Measurements from ENCODE around the gene ZBP1.

The ZBP1 gene

GRCh38 chr20:57558614-57559288 lies 61.5 kb downstream of the ZBP1 start:
- DNase-seq (ENCODE audit: low read depth, low spot score): no peak

GRCh38 chr20:57557926-57558613 lies 62.2 kb downstream of the ZBP1 start:
- DNase-seq (ENCODE audit: low read depth, low spot score): no peak

GRCh38 chr20:57556980-57557274 lies 63.3 kb downstream of the ZBP1 start:
- no peak for DNase-seq (ENCODE audit: low read depth, low spot score)

DNA sequence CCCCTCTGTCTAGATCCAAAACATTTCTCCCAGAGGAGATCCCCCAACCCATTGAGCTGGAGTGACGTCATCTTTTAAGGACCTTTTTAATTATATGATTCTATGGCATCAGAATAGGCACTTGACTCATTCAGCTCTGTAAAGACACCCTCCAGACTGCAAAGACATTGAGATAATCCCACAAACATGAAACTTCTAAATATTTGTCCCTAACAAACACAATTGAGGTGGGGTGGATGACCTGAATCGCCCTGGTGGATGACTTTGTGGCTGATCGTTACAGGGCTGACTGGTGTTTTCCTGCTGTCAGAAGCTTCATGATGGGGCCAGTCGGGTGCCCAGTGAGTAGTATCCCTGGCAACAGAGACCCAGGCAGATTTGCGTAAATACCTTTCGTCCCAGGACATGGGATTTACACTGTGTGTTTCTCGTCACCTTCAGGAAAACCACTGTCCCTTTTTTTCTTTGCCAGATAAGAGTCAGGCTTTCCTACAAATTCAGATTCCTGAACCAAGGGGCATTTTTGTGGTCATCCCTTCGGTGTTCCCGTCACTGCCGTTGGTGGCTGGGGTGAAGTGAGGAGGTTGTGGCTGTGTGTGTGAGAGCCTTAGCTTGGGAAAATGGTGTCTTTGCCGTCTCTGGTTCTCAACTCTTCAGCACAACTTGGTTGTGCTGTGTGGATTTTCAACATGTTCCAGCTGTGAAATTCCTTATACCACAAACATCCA lies 64.6 kb downstream of the ZBP1 start:
- no peak for DNase-seq (ENCODE audit: low read depth, low spot score)
